Measurements from ENCODE around the gene SMCO2.

DNA sequence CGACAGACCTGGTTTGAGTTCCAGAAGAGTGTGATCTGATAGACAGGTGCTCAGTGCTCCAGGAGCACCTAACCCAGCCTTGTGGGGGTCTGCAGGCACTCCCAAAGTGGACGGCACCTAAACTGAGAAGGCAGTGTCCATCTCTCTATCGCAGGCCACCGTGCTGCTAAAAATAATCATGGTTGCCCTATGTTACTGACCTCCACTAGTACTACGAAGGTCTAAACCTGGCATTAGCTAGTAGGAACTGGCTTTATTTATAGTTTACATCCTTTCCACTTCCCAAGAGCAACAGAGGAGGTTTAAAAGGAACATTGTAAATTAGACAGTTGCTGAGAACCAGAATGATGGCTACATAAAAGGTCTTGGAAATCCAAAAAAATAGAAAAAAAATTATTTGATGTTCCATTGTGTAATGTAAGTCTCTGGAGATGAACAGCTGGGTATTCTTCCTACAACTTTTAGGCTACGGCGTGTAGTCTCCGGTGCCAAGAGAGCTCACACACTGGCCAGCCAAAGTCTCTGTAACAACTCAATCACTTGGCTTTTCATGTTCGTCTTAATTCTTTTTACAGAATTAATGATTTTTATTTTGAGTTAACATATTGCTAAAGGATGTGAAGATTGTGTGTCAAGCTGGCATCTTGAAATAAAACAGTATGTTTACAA is 104.8 kb downstream of the SMCO2 start:
- TF ChIP-seq EP300 (IDR thresholded peaks at IDR 0.05) (no peak), POLR2AphosphoS5 (IDR thresholded peaks at IDR 0.05) (no peak), POLR2A (IDR thresholded peaks at IDR 0.05) (no peak)
- TF ChIP-seq, protein P1, sequence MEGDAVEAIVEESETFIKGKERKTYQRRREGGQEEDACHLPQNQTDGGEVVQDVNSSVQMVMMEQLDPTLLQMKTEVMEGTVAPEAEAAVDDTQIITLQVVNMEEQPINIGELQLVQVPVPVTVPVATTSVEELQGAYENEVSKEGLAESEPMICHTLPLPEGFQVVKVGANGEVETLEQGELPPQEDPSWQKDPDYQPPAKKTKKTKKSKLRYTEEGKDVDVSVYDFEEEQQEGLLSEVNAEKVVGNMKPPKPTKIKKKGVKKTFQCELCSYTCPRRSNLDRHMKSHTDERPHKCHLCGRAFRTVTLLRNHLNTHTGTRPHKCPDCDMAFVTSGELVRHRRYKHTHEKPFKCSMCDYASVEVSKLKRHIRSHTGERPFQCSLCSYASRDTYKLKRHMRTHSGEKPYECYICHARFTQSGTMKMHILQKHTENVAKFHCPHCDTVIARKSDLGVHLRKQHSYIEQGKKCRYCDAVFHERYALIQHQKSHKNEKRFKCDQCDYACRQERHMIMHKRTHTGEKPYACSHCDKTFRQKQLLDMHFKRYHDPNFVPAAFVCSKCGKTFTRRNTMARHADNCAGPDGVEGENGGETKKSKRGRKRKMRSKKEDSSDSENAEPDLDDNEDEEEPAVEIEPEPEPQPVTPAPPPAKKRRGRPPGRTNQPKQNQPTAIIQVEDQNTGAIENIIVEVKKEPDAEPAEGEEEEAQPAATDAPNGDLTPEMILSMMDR (IDR thresholded peaks at IDR 0.05): no peak
